HG03097 (cell line): ENCODE results near the gene FHL2.
"Not testable (repeated sequence)": the region's sequence is repeated elsewhere in the genome, so short reads cannot be mapped to it uniquely, and the experiment has no call there.

Experiments
- ATAC-seq: cut with Tn5 transposase; IDR thresholded peaks from one replicate; pipeline ENCODE4 v1.9.1; 2021; ENCODE audit not compliant: unreplicated experiment, low FRiP score

FHL2 gene

DNA sequence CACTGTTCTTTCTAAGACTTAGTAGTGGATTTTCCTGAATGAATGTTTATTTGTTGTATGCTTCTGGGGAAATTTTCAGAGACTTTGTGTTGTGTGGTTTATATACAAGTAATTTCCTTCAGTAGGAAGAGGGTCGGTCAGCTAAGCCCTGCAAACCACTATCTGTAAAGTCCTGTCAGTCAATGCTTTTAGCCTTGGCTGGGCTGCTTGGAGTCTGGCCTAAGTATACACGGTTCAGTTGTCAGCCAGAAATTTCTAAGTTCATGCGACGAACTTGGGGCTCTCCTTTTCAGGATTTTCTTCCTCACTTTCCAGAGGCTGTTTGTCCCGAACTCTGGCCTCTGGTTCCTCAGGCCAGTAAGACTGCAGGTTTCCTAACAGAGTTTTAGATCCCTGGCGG is 40.3 kb downstream of the FHL2 start:
- ATAC-seq = no peak

DNA sequence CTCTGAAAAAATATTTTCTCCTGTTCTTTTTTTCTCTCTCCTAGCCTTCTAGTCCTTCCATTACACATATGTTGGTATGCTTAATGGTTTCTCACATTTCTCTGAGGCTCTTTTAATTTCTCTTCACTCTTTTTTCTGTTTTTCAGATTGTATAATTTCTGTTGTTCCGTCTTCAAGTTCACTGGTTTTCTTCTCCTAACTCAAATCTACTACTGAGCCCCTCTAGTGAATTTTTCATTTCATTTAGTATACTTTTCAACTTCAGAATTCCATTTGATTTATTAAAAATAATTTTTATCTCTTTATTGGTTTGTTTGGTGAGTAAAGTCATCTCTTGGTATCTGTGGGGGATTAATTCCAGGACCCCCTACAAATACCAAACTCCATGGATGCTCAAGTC is 41.7 kb downstream of the FHL2 start:
- no peak for ATAC-seq

DNA sequence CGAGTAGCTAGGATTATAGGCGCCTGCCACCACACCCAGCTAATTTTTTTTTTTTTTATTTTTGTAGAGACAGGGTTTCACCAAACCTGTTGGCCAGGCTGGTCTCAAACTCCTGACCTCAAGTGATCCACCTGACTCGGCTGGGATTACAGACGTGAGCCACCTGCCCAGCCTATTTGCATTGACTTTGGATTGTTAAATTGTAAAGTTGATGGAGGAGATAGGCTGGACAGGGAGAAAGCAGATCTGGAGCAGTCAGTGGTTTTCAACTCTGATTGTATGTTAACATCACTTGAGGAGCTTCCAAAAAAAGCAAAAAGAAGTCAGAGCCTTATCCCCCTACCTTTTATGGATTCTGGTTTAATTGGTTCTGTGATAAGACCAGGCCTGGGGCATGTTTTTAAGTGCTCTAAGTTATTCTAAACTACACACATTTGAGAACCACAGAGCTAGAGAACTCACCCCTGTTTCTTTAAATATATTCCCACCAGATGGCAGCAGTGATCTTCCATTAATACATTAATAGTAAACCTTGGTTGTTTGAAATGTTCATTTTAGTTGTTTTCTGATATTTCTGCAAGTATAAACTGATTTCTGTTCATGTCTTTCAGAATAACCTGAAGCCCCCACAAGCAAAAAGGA is 54.0 kb downstream of the FHL2 start:
- ATAC-seq = no peak

DNA sequence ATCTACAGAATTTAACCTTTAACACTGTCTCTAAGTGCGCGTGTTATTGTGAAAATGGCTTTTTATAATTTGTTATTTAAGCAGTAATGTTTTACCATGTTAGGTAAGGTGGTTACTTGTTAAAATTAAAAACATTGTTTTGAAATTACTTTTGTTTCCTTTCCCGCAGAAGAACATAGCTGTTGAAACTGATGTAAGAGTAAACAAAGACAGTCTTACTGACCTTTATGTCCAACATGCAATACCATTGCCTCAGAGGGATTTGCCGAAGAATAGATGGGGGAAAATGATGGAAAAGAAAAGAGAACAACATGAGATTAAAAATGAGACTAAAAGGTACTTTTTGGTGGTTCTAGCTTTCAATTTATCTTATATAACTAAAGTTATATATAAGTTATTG is 59.4 kb downstream of the FHL2 start:
- ATAC-seq = no peak

DNA sequence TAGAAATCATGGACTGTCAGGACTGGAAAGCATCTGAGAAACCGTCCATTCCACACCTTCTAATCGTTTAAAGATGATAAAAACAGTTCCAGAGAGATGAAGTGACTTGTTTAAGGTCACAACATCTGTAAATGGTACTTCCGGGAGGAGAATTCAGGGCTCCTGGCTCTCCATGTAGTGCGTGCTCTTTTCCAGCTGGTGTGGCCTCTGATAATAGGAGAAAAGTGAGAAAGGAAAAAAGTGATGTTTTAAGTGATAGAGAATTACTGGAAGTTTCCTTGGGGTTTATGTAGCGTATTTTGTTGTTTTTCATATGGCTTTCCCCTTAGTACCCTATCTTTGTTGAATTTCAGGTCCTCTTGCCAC is 60.8 kb downstream of the FHL2 start:
- no peak for ATAC-seq

DNA sequence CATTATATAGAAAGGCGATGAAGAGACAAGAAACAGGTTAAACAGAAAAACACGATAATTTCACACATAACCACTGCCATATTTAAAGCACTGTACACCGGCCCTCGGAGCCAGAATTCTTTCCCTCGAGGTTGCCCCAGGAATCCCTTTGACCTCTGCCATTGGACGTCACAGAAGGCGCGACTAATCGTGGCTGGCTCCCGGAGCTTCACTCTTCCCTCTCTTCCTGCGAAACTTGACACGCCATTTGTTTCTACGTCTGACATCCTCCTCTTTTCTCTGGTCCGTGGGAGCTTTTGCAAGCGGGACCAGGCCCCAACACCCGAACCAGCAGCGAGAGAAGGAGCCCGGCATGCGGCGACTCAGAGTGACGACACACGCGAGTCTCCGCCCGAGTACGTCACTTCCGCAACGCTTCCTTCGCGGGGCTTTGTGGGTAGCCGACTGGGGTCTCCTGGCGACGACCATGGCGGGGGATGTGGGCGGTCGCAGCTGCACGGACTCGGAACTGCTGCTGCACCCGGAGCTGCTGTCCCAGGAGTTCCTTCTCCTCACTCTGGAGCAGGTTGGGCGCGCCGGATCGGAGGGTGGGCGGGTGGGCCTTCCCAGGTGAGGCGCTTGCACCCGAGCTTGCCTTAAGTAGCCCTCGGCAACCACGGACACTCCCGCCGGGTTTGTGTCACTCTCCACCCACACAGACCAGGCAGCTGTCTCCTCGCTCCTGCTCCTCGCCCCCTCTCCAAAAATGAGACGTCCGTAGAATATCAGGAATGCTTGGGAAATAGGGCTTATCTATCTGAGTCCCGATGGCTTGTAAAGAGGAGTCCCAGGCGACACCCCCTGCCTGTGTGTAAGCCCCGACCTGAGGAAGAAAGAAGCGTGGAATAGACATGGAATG is 61.5 kb downstream of the FHL2 start, which contains the start of gene C2orf49:
Gene C2orf49 (plus strand): TSS at position 419 of the 898 bp plus-strand sequence. CDS start 48 bp downstream, at position 467.
- peak; percentile 81 for ATAC-seq

DNA sequence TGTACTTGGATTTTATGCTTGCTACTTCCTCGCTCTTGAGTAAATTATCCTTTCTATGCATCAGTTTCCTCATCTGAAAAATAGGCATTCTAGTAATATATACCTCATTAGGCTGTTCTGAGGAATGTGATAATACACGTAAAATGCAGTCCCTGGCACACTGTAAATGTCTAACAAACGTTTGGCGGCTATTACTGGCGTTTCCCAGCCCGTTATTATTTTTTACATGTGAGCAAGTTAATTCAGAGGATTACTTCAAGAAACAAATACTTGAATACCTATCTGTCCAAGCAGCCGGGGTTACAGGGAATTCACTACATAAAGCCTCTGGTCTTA is 62.1 kb downstream of the FHL2 start:
- no peak for ATAC-seq

DNA sequence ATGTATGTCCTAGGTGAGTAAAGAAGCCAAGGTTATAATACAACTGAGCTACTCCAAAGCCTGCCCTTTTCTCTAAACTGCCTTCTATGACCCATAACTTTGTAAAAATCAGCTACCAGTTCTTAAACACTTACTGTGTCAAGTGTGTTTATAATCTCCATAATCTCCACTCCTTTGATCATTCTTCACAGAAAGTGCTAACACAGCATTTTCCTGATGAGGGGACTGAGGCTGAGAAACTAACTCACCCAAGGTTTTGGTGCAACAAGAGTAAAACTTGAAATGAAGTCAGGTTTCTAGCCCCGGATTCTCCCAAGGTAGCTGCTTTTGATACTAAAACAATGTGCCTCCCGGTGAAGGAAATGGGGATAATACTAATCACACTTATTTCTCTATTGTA is 63.4 kb downstream of the FHL2 start:
- ATAC-seq = no peak

DNA sequence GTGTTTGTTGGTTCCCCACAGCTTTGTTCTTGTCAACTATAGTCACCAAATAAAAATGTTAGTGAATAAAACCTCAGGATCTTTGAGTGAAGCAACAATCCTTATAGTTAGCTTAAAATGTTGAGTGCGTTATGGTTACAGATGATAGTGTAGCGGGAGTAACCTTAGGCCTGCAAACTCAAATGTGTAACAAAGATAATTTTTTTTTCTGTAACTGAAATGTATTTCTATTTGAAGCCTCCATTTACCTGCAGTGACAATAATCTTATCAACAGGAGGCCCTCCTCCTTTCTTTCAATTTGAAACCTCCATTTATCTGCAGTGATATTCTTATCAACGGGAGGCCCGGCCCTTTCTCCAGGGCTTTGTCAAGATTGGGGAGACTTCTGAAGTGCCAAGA is 64.6 kb downstream of the FHL2 start:
- ATAC-seq = no peak

DNA sequence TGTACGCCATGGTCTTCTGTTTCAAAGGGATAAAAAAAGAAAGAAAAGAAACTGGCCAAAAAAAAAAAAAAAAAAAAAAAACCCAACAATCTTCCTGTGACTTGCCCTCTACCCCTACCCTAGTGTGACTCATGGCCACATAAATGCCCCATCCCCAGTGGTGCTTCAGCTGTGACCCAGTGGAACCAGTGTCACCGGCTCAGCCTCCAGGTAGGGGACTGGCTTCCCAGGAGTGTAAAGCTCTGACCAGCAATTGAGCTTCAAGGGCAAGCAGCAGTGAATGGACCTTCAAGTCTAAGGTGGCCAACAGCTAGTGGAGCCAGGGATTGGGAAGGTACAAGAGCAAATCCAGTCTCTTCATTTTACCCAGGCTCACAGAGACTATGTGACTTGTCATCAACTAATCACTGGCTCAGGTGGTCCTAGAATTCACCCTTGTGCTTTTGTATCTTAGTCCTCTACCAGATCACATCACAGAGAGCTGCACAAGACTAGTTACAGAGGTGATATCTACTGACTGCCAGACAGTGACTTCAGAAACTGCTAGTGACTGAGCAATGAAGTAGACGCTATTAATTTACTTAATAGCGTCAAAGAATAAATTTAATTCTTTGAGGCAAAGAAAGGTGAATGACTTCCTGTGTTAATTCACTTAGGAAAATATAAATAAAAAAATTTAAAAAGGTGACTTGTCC is 68.0 kb downstream of the FHL2 start:
- ATAC-seq = no peak

DNA sequence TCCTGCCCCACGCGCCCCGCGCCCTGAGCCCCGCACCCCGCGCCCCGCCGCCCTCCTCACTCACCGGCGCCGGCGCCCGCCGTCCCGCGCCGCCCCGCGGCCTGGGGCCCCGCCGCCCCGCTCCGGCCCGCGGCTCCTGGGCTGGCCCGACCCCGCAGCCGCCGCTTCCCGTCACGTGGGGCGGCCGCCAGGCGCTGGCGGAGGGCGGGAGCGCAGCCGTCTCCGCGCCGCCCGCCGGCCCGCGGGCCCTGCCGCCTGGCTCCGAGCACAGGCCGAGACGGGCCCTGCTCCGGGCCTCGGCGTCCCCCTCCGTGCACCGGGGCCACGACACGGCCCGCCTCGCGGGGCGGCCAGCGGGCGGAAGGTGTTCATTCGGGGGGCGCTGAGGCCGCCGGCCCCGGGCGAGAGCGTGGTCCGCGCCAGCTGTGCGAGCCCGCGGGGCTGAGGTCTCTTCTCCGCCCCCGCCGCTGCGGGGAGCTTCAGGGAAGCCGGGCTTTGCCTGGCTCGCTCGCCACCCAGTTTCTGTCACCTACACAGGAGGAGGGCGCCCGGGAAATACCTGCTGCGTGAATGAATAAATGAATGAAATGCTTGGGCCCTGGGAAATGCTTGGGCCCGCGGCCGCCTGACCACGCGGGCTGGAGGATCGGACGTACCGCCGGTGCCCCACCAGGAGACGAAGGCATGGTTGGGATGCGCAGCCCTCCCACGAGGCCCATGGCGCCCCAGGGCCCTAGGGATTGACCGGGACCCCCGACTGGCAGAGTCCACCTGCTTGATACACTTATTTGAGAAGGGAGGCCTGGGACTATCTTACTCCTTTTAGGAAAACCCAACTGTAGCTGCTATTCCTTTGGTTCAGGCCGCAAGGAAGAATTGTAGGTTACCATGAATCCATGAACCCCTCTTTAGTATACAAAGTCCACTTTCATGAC is 69.0 kb downstream of the FHL2 start, which contains the start of gene TGFBRAP1:
Gene TGFBRAP1 (minus strand): TSS at position 175 of the 935 bp plus-strand sequence. CDS start 21,434 bp downstream, outside the sequence.
- peak; percentile 75 for ATAC-seq

DNA sequence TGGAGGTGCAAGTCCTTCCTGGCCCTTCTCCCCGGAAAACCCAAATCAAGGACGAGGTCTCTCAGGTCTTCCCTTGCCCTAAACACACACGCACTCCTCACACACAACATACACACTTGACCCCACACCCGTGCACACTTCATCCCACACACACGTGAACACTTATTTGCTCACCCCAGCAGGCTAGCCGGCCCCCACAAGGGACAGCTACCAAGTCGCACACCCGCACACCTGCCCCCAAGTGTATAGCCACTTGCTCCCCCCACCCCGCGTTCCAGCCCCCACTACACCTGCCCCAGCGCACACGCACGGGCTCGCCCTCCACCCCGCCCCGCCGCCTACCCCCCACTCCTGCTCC is 69.7 kb downstream of the FHL2 start:
- no peak for ATAC-seq

DNA sequence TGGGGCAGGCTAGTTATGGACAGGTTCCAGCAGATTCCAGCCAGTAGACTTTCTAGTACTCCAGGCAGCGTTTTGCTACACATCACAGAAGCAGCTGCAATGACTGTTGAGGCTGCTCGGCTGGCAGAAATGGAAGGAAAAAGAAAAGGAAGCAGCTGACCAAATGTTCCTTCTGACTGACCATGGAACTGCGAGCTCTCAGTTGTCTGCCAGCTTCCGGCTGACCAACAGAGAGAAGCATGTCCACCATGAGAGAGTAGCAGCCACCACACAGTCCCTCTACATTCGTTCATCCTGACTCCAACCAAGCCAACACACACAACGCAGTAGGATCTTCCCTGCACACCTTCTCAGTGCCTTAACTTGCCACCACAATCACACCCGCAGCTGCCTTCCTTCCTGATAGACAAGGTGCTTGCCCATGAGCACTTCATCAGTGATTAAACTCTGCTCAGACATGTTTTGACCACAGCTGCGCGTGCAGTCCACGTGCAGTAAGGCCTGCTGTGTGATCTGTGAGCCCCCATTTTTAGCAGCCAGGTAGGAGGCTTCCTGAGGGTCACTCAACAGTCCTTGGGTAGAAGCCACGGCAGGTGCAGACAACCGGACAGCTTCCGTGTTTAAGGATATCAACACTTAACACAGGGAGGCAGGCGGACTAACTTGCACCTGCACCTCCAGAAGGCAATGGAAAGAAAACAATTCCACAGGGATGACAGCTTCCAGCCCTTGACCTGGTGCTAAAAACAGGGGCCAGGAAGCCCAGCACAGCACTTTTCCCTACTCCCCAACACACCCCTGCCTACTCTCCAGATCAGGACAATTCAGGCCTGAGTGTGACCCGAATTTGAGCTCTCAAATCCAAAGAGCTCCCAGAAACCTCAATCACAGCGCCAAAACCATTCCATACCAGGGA is 70.3 kb downstream of the FHL2 start:
- no peak for ATAC-seq

DNA sequence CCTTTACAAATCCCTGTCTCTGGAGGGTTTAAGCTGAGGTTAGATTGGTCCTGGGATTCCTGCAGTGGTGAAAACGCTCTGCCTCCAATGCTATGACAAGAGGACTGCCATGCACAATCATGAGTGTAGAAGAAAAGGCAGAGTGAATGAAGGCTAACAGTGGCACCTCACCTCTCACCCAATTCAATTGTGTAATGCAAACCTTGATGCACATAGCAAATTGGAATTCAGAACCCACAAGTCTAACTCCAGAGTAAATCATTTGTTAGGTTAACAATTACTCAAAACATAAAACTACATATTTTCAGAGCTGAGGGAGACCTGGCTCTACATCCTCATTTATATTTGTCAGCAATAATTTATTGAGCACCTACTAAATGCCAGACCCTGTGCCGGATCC is 71.2 kb downstream of the FHL2 start:
- no peak for ATAC-seq

DNA sequence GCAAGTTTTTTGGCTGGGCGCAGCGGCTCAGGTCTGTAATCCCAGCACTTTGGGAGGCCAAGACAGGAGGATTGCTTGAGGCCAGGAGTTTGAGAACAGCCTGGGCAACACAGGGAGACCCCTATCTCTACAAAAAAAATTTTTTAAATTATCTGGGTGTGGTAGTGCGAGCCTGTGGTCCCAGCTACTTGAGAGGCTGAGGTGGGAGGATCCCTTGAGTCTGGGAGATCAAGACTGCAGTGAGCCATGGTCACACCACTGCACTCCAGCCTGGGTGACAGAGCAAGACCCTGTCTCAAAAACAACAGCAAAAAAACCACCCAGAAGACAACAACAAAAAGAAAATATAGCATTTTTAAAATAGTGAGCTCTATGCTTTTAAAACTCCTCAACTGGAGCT is 71.6 kb downstream of the FHL2 start:
- ATAC-seq = not testable (repeated sequence)

DNA sequence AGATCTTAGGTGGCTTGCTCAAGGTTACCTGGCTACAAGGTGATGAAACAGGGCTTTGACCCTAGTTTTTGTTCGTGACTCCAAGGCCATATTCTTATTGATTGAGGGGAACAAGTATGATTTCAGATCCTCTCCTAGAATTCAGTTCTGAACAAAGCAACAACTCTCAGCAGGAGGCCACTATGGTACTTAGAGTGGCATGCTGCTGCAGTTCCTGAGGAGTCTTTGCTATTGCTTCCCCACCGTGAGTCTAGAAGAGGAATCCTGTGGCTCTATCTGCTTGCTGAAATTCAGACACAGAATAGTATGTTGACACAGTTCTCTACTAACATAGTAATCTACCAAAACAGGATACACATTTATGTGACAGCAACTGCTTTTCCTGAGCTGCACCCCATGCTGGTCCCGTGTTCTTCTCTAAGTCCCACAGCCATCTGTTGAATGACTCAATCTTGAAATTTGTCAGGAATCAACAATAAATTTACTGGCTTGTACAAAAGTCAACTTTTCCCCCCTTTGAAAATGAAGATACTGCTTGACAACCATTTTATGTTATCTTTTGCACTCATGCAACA is 73.4 kb downstream of the FHL2 start:
- no peak for ATAC-seq

DNA sequence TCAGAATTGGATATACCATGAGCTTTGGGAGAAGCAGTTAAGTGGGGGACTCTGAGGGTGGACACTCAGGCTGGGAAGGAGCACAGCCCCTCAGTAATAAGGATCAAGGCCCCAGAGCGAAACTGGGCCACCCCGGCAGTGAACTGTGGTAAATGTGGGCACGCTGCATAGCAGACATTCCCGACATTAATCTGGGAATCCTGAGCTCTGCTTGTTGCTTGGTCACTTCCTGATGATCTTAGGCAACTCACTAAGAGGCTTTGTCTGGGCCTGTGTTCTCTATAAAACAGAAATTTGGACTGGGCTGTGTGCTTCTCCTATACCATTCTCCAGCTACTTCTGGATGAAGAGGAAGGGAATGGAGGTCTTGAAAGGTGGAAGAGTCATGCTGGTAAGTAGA is 74.1 kb downstream of the FHL2 start:
- ATAC-seq = no peak

DNA sequence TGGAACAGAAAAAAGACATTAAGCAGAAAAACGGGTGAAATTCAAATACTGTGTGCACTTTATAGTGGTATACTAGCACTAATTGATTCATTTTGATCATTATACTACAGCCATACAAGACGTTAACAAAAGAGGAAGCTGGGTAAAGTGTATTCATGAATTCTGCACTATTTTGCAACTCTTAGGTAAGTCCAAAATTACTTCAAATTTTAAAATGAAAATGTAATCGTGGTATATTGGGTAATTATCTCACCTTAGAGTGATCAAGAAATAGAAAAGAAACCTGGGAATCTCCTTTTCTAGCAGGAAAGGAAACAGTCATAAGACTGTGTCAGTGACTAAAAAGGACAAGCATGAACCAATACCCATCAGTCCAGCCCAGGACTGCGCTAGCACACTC is 74.8 kb downstream of the FHL2 start:
- ATAC-seq = no peak

DNA sequence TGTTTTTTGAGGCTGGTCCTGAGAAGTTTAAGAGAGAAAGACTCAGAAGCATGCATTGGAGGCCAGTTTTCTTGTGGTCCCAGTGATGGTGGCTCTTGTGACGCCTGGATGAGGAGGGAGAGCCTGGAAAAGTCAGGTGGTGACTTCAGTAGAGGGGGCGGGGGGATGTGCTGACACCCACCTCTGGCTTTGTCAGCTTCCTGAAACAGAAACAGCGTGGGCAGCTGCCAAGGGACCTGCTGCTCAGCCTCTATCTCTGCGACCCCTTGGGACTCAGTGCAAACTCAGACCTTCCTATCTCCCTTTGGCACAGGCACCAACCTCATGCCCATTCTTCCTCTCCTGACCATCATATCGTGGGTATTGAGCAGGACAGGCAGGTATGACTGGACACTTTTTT is 75.7 kb downstream of the FHL2 start:
- no peak for ATAC-seq
